Measurements from ENCODE around the gene LRRIQ4. TPM values are rescaled to one million over a fixed set of nuclear protein-coding genes. Genes with fewer than 3 reads are reported as not detected.

Gene LRRIQ4
- total RNA-seq, 1 experiment from 2014 or later = 0.20 TPM

DNA sequence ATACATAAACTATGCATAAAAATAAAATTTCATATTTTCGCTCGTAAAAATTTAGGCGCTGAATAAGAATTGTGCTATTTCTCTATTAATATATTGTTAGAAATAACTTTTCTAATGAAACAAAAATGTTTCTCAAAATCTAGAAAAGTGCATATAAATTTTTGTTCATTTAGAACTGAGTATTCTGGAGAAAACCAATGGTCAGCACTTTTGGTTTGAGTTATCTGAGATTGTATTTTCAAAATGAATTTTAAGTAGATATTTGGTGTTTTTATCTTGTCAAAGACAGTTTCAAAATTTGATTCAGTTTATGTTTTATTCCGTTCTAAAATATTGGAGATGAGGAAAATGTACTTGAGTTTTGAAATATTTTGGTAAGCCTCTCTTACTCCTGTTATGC lies 25.6 kb upstream of the LRRIQ4 start:
- Histone ChIP-seq H3K27me3 (no peaks in the 10 kb centered on the region), H3K27ac (no peak overlapping the region), H3K4me1 (no peaks in the 10 kb centered on the region), H3K9me3 (replicated peaks) (no peaks in the 10 kb centered on the region), H3K4me3 (no peak overlapping the region), H3K36me3 (peaks cover 61% of the 10 kb centered on the region)
- no peak for DNase-seq

GRCh38 chr3:169787791-169788190 lies 24.9 kb upstream of the LRRIQ4 start:
- H3K27me3 ChIP-seq = no peaks in the 10 kb centered on the region
- H3K9me3 ChIP-seq (replicated peaks) = no peaks in the 10 kb centered on the region
- no peak for DNase-seq
- peaks cover 55% of the 10 kb centered on the region for H3K36me3 ChIP-seq
- no peak overlapping the region for H3K4me3 ChIP-seq
- H3K4me1 ChIP-seq = no peaks in the 10 kb centered on the region
- H3K27ac ChIP-seq = no peak overlapping the region

DNA sequence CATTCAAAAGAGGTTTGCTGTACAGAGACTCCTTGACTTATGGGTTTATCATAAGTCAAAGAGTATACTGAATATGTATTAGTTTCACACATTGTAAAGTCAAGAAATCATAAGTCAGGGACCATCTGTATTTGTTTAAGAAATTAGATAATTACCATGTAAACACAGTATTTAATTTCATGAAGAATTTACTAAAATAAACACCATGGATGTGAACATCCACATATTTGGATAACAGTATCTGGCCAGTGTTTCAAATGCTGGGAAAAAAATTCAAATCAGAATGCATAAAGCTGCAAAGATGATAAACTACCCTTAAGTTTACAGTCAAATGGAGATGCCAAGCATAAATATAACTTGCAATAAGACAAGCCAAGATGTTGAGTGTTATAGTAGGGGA lies 22.5 kb upstream of the LRRIQ4 start:
- H3K36me3 ChIP-seq = peaks cover 38% of the 10 kb centered on the region
- DNase-seq = no peak
- no peaks in the 10 kb centered on the region for H3K9me3 ChIP-seq (replicated peaks)
- no peaks in the 10 kb centered on the region for H3K4me1 ChIP-seq
- H3K27ac ChIP-seq = no peak overlapping the region
- no peaks in the 10 kb centered on the region for H3K27me3 ChIP-seq
- H3K4me3 ChIP-seq = no peak overlapping the region

DNA sequence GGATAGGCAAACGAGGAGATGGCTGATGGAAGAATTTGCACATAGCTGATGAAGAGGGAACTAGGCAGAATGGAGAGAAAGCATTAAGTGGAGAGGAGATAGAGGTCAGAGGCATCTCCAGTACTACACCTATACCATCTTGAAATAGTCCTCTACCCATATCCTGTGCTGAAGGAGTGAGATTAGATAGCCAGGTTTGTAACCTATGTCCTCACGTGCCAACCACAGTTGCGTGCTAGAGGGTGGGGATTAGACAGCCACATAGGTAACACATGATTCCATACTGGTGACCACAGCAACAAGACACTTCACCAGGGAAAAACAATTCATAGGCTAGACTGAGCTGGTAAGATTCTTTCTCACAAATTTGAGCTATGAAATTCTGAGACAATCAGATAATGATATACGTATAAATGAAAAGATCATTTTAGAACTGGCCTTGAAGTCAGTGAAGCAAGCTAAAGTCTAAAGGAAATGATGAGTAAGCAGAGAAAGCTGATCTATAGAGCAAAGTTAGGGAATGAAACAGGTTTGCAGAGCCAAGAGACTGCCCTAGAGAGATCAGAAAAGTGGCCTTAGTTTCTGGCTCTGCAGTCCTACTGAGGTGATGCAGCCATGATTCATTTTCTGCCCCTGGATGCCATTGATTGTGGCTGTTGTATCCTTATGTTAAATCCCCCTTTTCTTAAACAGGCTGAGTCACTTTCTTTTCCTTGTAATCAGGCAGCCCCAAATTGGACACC lies 21.8 kb upstream of the LRRIQ4 start:
- Histone ChIP-seq H3K36me3 (peaks cover 34% of the 10 kb centered on the region), H3K27ac (no peak overlapping the region), H3K27me3 (no peaks in the 10 kb centered on the region), H3K9me3 (replicated peaks) (no peaks in the 10 kb centered on the region), H3K4me3 (no peak overlapping the region), H3K4me1 (no peaks in the 10 kb centered on the region)
- no peak for DNase-seq

DNA sequence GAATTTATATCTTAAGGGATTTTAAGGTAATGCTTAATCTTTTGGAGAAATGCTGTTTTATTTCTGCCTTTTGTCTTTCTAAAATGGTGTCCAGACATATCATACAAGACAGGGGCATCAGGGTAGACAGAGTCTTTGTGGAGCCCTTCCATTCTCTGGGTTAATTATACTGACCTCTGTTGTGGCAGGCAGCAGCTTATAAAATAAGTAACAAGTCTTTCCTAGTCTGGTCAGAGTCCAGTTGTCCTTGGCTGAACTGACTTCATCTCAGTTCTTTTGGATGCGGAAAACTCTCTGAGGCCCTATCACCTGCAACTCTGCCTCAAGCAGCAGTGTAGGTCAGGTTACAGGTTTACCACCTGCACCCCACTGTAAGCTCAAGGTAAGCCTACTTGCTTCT lies 20.3 kb upstream of the LRRIQ4 start:
- H3K4me1 ChIP-seq = no peaks in the 10 kb centered on the region
- no peaks in the 10 kb centered on the region for H3K27me3 ChIP-seq
- peaks cover 22% of the 10 kb centered on the region for H3K36me3 ChIP-seq
- H3K9me3 ChIP-seq (replicated peaks) = no peaks in the 10 kb centered on the region
- no peak overlapping the region for H3K27ac ChIP-seq
- DNase-seq = no peak
- no peak overlapping the region for H3K4me3 ChIP-seq

GRCh38 chr3:169804681-169805080 lies 8.0 kb upstream of the LRRIQ4 start:
- no peaks in the 10 kb centered on the region for H3K4me1 ChIP-seq
- no peaks in the 10 kb centered on the region for H3K36me3 ChIP-seq
- H3K27me3 ChIP-seq = no peaks in the 10 kb centered on the region
- H3K4me3 ChIP-seq = no peak overlapping the region
- H3K9me3 ChIP-seq (replicated peaks) = no peaks in the 10 kb centered on the region
- no peak overlapping the region for H3K27ac ChIP-seq
- no peak for DNase-seq

DNA sequence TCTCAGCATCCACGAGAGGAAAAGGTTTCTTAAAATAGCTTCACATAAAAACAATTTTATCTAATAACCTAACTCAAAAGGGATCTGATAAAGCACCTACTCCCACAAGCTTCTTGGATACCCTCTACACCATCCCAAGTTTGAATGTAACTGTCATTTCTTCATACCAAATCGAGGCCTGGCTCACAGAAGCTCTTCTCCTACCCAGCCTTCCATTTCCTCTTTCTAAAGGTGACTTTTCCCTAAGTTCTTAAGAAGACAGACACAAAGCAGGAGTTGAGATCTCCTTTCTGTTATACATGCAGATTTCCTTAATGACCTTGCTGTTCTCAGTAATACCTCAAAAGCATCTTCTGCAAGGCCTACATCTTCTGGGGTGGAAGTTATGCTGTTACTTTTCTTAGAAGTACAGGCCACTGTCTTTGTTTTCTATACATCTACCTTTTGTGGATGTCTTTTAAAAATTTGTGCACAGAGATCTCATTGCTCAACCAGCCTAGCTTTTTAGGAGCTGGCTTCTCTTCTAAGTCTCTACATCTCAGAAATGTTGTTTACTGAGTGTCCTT lies 3.4 kb upstream of the LRRIQ4 start:
- DNase-seq = no peak
- Histone ChIP-seq H3K27ac (no peak overlapping the region), H3K9me3 (replicated peaks) (no peaks in the 10 kb centered on the region), H3K36me3 (no peaks in the 10 kb centered on the region), H3K4me1 (no peaks in the 10 kb centered on the region), H3K27me3 (no peaks in the 10 kb centered on the region), H3K4me3 (no peak overlapping the region)

DNA sequence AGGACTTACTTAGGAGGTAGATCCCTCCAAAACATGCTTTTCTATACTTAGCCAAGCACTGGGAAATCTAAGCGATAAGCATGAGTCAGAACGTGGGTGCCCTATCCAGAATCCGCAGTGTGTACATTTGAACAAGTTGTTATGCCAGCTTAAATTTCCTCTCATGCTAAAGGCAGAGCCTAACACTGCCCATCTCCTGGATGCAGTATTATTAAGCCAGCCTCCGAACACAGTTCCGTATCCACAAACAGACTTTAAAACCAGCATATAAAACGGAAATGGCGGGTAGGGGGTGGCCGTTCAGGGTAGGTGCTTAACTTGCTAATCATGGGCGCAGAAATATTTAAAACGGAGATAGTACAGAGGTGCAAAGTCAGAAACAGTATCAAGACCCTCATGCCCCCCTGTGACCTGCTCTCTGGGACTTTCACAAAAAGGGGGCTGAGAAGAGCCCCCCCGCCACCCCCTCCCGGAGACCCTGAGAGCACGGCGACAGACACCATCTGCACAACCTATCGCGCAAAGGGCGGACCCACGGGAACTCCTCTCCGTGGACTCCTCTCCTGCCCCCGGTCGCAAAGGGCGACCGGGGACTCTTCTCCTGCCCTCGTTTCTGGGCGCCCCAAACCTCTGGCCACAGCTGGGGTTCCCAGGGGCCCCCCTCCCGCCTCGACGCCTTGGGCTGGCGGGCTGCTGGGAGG lies 889 bp upstream of the LRRIQ4 start:
- no peaks in the 10 kb centered on the region for H3K4me1 ChIP-seq
- peak; percentile 14 to 44 for DNase-seq
- peak overlapping the region; percentile 79 for H3K27ac ChIP-seq
- peak overlapping the region; percentile 69 for H3K4me3 ChIP-seq
- H3K27me3 ChIP-seq = no peaks in the 10 kb centered on the region
- no peaks in the 10 kb centered on the region for H3K36me3 ChIP-seq
- H3K9me3 ChIP-seq (replicated peaks) = peaks cover 6% of the 10 kb centered on the region; the same call in 1 of the 2 replicates

DNA sequence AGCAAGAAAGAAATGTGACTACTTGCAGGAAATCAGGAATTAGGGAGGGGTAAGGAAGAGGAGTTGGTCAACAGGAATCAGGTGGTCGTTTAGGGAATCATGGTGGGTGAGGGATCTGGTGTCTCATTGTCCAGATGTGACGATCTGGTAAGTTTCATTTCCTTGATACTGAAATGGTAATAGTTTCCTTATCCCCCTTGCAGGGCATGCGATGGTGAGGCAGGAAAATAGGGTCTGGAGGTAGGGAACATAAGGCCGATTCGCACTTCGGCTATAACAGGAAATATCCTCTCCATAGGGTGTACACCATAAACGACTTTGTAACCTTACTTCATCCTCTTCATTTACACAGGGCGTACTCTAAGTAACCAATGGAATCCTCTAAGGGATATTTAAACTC lies 608 bp downstream of the LRRIQ4 start:
- no peak for DNase-seq
- no peaks in the 10 kb centered on the region for H3K4me1 ChIP-seq
- peak overlapping the region; percentile 69 for H3K4me3 ChIP-seq
- H3K9me3 ChIP-seq (replicated peaks) = peaks cover 6% of the 10 kb centered on the region; the same call in 1 of the 2 replicates
- peak overlapping the region; percentile 79 for H3K27ac ChIP-seq
- H3K36me3 ChIP-seq = no peaks in the 10 kb centered on the region
- H3K27me3 ChIP-seq = no peaks in the 10 kb centered on the region

DNA sequence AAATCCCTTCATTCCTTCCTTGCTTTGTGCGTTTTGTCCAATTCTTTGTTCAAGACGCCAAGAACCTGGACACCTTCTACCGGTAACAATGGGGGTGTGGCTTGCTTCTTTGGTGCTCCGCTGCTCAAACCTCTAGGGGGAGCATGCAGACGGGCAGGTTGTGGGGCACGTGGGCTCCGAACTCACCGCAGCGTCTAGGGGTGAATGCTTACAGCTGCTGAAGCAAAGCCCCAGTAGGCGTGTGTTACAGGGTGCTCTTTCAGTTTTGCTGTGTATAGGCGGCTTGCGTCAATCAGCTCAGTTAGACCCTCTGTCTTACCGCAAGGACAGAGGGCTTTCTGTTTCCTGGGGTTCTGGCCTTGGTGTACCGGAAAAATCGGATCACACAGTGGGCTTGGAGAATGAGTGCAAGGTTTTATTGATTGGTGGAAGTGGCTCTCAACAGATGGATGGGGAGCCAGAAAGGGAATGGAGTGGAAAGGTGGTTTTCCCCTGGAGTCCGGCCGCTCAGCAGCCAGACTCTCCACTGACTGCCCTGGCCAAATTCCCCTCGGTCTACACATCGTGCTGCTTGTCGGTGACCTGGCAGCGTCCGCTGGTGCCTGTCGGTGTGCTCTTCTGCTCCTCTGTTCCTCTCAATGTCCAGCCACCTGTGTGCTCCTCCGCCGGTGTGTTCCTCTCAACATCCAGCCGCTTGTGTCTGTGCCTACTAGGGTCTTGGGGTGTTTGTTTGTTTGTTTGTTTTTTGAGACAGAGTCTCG lies 1.3 kb downstream of the LRRIQ4 start:
- no peaks in the 10 kb centered on the region for H3K27me3 ChIP-seq
- peaks cover 6% of the 10 kb centered on the region; the same call in 1 of the 2 replicates for H3K9me3 ChIP-seq (replicated peaks)
- H3K4me1 ChIP-seq = no peaks in the 10 kb centered on the region
- DNase-seq = peak; percentile 34 to 45
- H3K4me3 ChIP-seq = peak overlapping the region; percentile 69
- no peaks in the 10 kb centered on the region for H3K36me3 ChIP-seq
- no peak overlapping the region; the same call in 1 of the 2 replicates for H3K27ac ChIP-seq

- Histone ChIP-seq H3K9me3 (replicated peaks) (peaks cover 6% of the 10 kb centered on the region; the same call in 1 of the 2 replicates), H3K36me3 (no peaks in the 10 kb centered on the region), H3K4me1 (no peaks in the 10 kb centered on the region), H3K4me3 (no peak overlapping the region), H3K27me3 (no peaks in the 10 kb centered on the region), H3K27ac (no peak overlapping the region)
- DNase-seq = no peak
Measured at GRCh38 chr3:169815590-169816150, 3.0 kb downstream of the LRRIQ4 start.

DNA sequence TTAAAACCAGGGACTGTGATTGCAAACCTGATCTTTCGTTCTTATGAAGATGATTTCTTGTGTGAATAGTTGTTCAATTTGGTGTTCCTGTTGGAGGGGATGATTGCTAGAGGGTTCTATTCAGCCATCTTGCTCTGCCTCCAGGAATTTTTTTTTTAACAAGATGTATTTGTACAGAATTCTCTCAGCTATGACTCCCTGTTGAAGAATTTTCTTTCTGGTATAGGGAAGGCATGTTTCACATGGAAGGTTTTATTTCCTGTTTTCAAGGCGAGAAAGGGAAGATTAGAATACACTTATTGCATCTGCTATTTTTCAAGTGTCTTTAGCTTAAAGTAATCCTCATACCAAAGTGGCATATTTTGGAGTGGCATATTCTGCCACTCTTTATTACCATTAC lies 5.6 kb downstream of the LRRIQ4 start:
- Histone ChIP-seq H3K4me3 (no peak overlapping the region), H3K4me1 (no peaks in the 10 kb centered on the region), H3K27me3 (no peaks in the 10 kb centered on the region), H3K27ac (no peak overlapping the region), H3K9me3 (replicated peaks) (peaks cover 6% of the 10 kb centered on the region; the same call in 1 of the 2 replicates), H3K36me3 (no peaks in the 10 kb centered on the region)
- no peak for DNase-seq

- Histone ChIP-seq H3K4me1 (no peaks in the 10 kb centered on the region), H3K27me3 (no peaks in the 10 kb centered on the region), H3K9me3 (replicated peaks) (no peaks in the 10 kb centered on the region), H3K36me3 (no peaks in the 10 kb centered on the region), H3K4me3 (no peak overlapping the region), H3K27ac (no peak overlapping the region)
- no peak for DNase-seq
Measured at GRCh38 chr3:169822091-169822490, 9.4 kb downstream of the LRRIQ4 start.

DNA sequence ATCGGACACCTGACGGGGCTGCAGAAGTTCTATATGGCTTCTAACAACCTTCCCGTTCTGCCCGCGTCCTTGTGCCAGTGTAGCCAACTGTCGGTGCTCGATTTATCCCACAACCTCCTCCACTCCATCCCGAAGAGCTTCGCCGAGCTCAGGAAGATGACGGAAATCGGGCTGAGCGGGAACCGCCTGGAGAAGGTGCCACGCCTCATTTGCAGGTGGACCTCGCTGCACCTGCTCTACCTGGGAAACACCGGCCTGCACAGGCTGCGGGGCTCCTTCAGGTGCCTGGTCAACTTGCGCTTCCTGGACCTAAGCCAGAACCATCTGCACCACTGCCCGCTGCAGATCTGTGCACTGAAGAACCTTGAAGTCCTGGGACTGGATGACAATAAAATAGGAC lies 9.9 kb downstream of the LRRIQ4 start:
- Histone ChIP-seq H3K9me3 (replicated peaks) (no peaks in the 10 kb centered on the region), H3K4me1 (no peaks in the 10 kb centered on the region), H3K27me3 (no peaks in the 10 kb centered on the region), H3K27ac (no peak overlapping the region), H3K4me3 (no peak overlapping the region), H3K36me3 (no peaks in the 10 kb centered on the region)
- no peak for DNase-seq

All from SJCRH30 (cell line).